Astrocyte (in vitro differentiated cells and primary cell): ENCODE results near the gene B3GALT4.

Experiments used
- EZH2 ChIP-seq: IDR thresholded peaks from 2 replicates; pipeline ENCODE4 v1.6.1; 2012; ENCODE audit warnings: mild to moderate bottlenecking, low read length, inconsistent platforms; ENCODE audit not compliant: insufficient read depth
- TF ChIP-seq, protein P1 (sequence below): IDR thresholded peaks from 2 replicates; pipeline ENCODE4 v1.5.1; 2011; ENCODE audit warnings: low read depth, mild to moderate bottlenecking, inconsistent platforms, low read length, moderate library complexity; ENCODE audit not compliant: insufficient read depth

DNA sequence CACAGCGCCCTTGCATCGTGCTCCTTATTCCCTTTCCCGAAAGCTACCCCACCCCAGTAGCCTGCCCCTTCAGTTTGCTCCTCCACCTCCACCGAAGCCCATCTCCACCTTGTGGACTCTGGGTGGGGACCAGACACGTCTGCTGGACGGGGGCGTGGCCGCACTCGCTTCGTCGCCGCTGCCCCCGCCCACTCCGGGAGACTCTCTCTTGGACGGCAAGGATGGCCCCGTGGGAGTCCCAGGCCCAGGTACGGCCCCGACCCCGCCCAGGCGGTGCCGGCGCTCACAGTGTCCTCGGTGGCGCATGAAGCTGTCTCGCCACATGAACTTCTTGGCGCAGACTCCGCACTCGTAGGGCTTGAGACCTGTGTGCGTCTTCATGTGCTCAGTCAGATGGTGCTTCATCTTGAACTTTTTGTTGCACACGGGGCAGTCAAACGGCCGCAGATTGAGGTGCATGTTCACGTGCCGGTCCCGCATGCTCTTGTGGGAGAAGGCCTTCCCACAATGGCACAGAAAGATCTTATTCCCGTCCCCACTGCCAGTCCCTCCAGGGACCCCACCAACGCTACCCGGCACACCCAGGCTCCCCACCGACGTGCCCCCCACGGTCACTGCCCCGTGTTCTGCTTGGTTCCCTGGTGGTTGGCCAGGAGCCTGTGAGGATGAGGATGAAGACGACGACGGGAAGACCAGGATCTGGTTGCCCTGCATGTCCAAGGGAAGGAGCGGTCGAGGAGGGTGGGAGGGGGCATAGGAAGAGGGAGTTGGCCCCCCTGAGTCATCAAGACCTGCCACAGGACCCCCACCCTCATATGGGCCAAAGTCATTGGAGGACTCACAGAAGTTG, 38.2 kb downstream of the B3GALT4 start:
- TF ChIP-seq, protein P1, sequence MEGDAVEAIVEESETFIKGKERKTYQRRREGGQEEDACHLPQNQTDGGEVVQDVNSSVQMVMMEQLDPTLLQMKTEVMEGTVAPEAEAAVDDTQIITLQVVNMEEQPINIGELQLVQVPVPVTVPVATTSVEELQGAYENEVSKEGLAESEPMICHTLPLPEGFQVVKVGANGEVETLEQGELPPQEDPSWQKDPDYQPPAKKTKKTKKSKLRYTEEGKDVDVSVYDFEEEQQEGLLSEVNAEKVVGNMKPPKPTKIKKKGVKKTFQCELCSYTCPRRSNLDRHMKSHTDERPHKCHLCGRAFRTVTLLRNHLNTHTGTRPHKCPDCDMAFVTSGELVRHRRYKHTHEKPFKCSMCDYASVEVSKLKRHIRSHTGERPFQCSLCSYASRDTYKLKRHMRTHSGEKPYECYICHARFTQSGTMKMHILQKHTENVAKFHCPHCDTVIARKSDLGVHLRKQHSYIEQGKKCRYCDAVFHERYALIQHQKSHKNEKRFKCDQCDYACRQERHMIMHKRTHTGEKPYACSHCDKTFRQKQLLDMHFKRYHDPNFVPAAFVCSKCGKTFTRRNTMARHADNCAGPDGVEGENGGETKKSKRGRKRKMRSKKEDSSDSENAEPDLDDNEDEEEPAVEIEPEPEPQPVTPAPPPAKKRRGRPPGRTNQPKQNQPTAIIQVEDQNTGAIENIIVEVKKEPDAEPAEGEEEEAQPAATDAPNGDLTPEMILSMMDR: no peak
- no peak for TF ChIP-seq EZH2
